ENCODE measurements around the gene ZFR2. TPM values are rescaled to one million over a fixed set of nuclear protein-coding genes. Genes with fewer than 3 reads are reported as not detected.

ZFR2 gene
- total RNA-seq, 4 donors from 2014 or later = not detected

DNA sequence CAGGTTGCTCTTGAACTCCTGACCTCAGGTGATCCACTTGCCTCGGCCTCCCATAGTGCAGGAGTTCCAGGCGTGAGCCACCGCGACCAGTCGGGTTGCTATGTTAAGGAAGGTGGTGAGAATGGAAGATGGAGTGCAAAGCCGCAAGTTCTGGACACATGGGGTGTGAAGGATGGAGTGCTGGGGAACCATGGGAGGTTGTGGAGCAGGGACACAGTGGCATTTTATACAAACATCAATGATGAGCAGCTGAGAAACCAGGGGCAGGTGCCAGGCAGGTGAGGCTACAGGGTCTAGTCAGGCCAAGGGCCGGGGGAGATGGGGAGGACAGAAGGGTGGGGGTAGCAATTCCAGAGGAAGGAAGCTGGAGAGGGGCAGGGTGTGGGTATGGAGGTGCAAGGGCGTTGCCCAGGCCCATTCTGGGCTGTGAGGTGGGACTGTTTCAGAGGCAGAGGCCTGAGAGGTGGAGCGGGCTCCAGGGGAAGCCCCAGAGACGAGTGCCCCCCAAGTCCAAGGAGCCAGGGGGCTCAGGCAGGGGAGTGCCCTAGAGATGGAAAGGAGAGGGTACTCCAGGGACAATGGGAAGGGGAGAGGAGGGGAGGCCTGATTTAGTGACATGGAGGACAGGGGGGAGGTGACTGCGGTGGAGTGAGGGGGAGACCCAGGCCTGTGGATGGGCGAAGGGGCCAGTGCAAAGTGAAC lies 94.9 kb downstream of the ZFR2 start:
- no peak for DNase-seq
- Histone ChIP-seq H3K4me3 (no peak overlapping the region), H3K27ac (no peak overlapping the region), H3K9me3 (no peaks in the 10 kb centered on the region), H3K4me1 (no peaks in the 10 kb centered on the region), H3K27me3 (no peaks in the 10 kb centered on the region), H3K36me3 (no peaks in the 10 kb centered on the region)
- TF ChIP-seq POLR2A (IDR thresholded peaks at IDR 0.05) (no peak), CTCF (IDR thresholded peaks at IDR 0.05) (no peak)
- intact Hi-C loops (cut with DNase I; ENCODE audit: low total_unique reads) = no loop called here

DNA sequence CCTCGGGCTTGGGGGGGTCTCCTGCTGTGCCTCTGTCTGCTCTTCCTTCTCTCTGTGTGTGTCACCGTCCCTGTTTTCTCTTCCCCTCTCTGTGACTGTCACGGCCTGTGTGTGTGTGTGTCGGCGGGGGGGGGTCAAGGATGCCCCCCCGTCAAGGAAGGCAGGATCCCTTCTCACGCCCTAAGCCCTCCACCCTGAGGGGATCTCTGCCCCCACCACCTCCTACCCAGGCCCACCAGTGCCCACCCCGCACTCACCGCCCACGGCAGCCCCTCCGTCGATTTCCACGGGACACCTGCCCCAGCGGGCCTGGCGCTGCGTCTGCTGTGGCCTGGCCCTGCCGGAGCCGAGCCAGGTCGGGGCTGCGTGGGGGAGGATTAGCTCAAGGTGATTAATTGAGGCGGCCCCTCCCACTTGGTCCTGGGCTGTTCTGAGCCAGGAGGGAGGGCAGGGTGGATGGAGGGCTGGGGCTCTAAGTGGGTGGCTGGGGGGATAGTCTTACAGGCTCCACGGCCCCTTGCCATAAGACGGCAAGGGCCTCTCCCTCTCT lies 96.9 kb downstream of the ZFR2 start, which contains the start of gene RAX2:
Gene RAX2, minus strand, starts transcription at position 323 of the 550 bp plus-strand sequence. CDS start 486 bp downstream, outside the sequence.
- Histone ChIP-seq H3K9me3 (no peaks in the 10 kb centered on the region), H3K4me1 (no peaks in the 10 kb centered on the region), H3K4me3 (no peak within 1 kb of the TSS), H3K27me3 (no peaks in the 10 kb centered on the region), H3K36me3 (no peaks in the 10 kb centered on the region), H3K27ac (peak within 1 kb of the TSS in 1 of 2 donors; percentile 73)
- intact Hi-C loops (cut with DNase I; ENCODE audit: low total_unique reads) = no loop called here
- peak; percentile 62 to 68 for DNase-seq
- no peak for TF ChIP-seq CTCF (IDR thresholded peaks at IDR 0.05)
- TF ChIP-seq POLR2A (IDR thresholded peaks at IDR 0.05) = no peak

DNA sequence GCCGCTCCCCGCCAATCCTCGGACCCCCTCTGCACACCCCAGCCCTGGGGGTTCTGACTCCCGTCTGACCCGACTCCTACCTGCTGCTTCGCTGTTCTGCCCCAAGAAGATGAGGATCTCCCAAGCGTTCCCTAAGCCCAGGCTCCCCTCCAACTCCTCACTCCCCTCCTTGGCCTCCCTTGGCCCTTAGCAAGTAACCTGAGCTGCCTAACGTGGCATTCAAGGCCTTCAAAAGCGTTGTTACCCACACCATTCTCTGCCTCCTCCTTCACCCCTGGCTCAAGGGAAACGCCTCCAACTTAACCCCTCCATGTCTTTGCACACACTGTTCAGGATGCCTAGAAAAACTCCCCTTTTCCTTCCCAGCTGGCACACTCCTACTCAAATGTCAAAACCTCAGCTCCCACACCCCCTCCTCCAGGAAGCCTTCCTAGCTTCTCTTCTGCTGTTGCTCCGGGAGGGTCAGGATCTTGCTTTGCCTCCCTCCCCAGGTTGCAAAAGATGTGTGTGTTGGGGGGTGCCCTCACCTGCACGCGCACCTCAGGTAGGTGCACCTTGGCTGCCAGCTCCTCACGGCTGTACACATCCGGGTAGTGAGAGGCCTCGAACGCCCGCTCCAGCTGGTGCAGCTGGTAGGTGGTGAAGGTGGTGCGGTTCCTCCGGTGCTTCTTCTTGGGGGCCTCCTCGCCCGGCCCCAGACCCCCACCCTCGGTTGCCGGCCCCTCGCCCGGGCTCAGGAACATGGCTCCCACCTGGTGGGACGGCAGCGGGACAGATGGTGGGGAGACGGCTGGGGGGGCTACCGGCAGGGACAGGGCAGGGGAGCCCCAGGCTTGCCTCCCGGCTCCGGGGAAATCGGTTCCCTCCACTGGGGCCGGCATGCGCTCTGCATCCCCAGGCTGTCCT lies 97.6 kb downstream of the ZFR2 start:
- Histone ChIP-seq H3K9me3 (no peaks in the 10 kb centered on the region), H3K4me3 (no peak overlapping the region), H3K36me3 (no peaks in the 10 kb centered on the region), H3K4me1 (no peaks in the 10 kb centered on the region), H3K27me3 (no peaks in the 10 kb centered on the region), H3K27ac (peak overlapping the region in 1 of 2 donors; percentile 73)
- intact Hi-C loops (cut with DNase I; ENCODE audit: low total_unique reads) = no loop called here
- TF ChIP-seq CTCF (IDR thresholded peaks at IDR 0.05) = no peak
- TF ChIP-seq POLR2A (IDR thresholded peaks at IDR 0.05) = no peak
- no peak for DNase-seq

- no peak for TF ChIP-seq CTCF (IDR thresholded peaks at IDR 0.05)
- no peak for TF ChIP-seq POLR2A (IDR thresholded peaks at IDR 0.05)
- H3K36me3 ChIP-seq = no peaks in the 10 kb centered on the region
- H3K27me3 ChIP-seq = no peaks in the 10 kb centered on the region
- peak overlapping the region in 1 of 2 donors; percentile 73 for H3K27ac ChIP-seq
- DNase-seq = no peak
- no peaks in the 10 kb centered on the region for H3K9me3 ChIP-seq
- H3K4me1 ChIP-seq = no peaks in the 10 kb centered on the region
- intact Hi-C loops (cut with DNase I; ENCODE audit: low total_unique reads) = no loop called here
- no peak overlapping the region for H3K4me3 ChIP-seq
Measured at GRCh38 chr19:3770136-3770999, 98.5 kb downstream of the ZFR2 start.
